ENCODE measurements around the gene RNPEPL1. TPM values are rescaled to one million over a fixed set of nuclear protein-coding genes. Genes with fewer than 3 reads are reported as not detected.
"Not testable (repeated sequence)": the region's sequence is repeated elsewhere in the genome, so short reads cannot be mapped to it uniquely, and the experiment has no call there.

Gene RNPEPL1
- total RNA-seq, 4 donors from 2014 or later: 7.2 to 38.7 (median 14.4) TPM

DNA sequence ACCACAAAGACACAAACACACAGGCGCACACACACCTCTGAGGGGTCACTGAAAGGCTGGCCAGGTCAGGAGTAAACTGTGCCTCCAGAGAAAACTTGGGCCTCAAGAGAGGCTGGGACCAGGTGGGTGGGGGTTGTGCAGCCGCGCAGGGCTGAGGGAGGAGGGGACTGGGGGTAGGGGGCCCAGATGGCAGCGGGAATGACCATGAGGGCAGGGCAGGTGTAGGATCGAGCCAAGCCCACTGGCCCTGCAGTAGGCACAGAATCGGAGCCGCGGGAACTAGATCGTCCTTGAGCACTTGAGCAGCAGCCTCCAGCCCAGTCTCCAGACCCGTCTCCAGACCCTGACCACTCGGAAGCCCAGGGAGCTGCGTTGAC, 47.3 kb upstream of the RNPEPL1 start:
- Histone ChIP-seq H3K36me3 (no peaks in the 10 kb centered on the region), H3K4me1 (peaks cover 0 to 5% of the 10 kb centered on the region in 2 donors), H3K4me3 (no peak overlapping the region), H3K27ac (no peak overlapping the region), H3K27me3 (no peaks in the 10 kb centered on the region), H3K9me3 (no peaks in the 10 kb centered on the region)
- intact Hi-C loops (cut with DNase I; ENCODE audit: low total_unique reads): no loop called here
- TF ChIP-seq, protein P1, sequence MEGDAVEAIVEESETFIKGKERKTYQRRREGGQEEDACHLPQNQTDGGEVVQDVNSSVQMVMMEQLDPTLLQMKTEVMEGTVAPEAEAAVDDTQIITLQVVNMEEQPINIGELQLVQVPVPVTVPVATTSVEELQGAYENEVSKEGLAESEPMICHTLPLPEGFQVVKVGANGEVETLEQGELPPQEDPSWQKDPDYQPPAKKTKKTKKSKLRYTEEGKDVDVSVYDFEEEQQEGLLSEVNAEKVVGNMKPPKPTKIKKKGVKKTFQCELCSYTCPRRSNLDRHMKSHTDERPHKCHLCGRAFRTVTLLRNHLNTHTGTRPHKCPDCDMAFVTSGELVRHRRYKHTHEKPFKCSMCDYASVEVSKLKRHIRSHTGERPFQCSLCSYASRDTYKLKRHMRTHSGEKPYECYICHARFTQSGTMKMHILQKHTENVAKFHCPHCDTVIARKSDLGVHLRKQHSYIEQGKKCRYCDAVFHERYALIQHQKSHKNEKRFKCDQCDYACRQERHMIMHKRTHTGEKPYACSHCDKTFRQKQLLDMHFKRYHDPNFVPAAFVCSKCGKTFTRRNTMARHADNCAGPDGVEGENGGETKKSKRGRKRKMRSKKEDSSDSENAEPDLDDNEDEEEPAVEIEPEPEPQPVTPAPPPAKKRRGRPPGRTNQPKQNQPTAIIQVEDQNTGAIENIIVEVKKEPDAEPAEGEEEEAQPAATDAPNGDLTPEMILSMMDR (IDR thresholded peaks at IDR 0.05): no peak
- TF ChIP-seq POLR2A (IDR thresholded peaks at IDR 0.05): no peak
- no peak for DNase-seq

DNA sequence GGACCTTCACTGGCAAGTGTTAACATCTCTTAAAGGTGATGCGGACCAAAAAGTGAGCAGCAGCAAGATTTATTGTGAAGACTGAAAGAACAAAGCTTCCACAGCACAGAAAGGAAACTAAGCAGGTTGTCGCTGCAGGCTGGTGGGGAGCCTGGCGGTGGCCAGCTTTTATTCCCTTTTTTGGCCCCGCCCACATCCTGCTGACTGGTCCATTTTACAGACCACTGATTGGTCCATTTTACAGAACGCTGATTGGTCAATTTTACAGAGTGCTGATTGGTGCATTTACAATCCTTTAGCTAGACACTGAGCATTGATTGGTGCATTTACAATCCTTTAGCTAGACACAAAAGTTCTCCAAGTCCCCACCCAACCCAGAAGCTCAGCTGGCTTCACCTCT, 46.4 kb upstream of the RNPEPL1 start:
- H3K9me3 ChIP-seq; DNase-seq; intact Hi-C loops (cut with DNase I; ENCODE audit: low total_unique reads); H3K4me1 ChIP-seq; H3K27ac ChIP-seq; H3K4me3 ChIP-seq; H3K36me3 ChIP-seq; H3K27me3 ChIP-seq: not testable (repeated sequence)

DNA sequence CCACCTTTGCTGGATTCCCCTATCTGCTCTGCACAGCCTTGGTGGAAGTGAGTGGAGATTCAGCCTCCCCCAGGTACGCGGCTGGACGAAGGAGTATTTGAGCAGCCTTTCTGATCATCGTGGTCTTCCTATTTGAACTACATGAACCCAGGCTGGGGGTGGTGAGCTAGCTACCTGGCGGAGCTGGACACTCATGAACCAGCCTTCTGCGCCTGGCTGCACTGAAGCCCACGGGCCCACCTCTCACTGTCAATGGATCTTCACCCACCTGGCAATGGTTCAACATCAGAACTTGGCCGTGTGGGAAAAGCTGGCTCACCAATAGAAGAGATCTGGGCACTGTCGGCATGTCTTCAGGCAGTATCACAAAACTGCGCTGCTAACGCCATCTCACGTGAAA, 45.9 kb upstream of the RNPEPL1 start:
- TF ChIP-seq, protein P1 (IDR thresholded peaks at IDR 0.05): no peak
- no peak for TF ChIP-seq POLR2A (IDR thresholded peaks at IDR 0.05)
- H3K36me3 ChIP-seq: no peaks in the 10 kb centered on the region
- intact Hi-C loops (cut with DNase I; ENCODE audit: low total_unique reads): no loop called here
- no peaks in the 10 kb centered on the region for H3K9me3 ChIP-seq
- no peak for DNase-seq
- no peaks in the 10 kb centered on the region for H3K27me3 ChIP-seq
- H3K4me1 ChIP-seq: peaks cover 0 to 5% of the 10 kb centered on the region in 2 donors
- H3K27ac ChIP-seq: no peak overlapping the region
- no peak overlapping the region for H3K4me3 ChIP-seq

DNA sequence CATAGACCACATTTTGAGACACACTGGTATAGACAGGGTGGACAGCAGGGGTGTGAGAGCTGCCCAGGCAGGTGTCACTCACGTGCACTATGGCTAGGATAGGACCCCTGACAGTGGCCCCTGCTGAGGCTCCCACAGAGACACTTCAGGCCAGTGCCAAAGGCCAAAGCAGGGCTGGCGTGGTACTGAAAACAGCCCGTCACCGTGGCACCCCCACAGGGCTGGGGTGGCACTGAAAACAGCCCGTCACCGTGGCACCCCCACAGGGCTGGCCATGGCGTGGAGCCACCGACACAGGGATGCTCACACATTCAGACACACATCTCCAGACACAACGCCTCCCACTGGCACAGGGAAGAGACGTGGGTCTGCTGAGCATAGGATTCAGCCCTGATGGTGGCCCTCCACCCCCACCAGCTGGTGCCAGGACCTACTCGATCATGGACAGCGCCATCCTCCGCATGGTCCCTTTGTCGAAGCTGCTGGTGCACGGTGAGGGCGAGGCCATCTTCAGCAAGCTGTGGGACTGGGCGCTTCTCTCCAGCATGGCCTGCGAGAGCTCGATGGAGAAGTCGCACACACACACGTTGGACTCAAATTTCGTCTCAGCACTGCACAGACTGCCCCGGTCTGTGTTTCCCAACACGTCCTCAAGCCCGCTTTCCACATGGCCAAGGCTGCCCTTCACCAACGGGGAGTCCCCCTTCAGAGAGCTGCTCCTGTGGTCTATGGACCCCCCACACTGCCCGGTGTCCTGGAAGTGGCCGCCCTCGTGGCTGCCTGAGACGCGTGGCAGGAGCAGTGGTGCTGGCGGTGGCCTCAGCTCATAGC, 44.6 kb upstream of the RNPEPL1 start:
- H3K27me3 ChIP-seq: no peaks in the 10 kb centered on the region
- TF ChIP-seq, protein P1 (IDR thresholded peaks at IDR 0.05): no peak
- TF ChIP-seq POLR2A (IDR thresholded peaks at IDR 0.05): no peak
- peaks cover 0 to 5% of the 10 kb centered on the region in 2 donors for H3K4me1 ChIP-seq
- H3K36me3 ChIP-seq: no peaks in the 10 kb centered on the region
- H3K4me3 ChIP-seq: no peak overlapping the region
- DNase-seq: no peak
- no peaks in the 10 kb centered on the region for H3K9me3 ChIP-seq
- H3K27ac ChIP-seq: no peak overlapping the region
- intact Hi-C loops (cut with DNase I; ENCODE audit: low total_unique reads): no loop called here

DNA sequence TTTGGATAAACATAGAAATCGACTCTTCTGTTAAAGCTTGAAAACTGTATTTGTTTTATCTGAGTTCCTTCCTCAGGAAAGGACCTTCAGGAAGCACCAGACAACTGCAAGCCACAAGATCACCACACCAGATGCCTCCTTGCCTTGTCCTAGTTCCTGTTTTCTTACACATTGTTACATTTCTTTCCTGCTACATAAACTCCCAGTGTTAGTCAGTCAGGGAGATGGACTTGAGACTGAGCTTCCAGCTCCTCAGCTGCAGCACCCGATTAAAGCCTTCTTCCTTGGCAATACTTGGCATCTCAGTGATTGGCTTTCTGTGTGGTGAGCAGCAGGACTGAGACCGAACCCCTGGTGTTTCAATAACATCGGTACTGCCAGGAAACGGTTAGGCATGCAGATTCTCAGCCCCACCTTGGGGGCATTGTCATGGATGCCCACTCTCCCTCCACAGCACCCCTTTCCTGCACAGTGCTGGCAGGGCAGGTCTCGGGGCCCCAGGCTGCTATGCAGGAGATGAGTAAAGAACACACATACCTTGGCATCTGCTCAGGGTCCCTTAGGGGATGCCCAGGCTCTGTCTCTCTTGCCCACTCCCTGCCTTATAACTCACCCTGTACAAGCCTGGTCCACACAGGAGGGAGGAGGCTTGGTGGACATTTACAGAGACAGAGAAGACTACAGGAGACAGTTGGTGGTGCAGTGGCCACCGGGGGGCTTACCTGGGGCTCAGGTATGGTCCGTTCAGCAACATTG, 43.1 kb upstream of the RNPEPL1 start:
- intact Hi-C loops (cut with DNase I; ENCODE audit: low total_unique reads): no loop called here
- no peaks in the 10 kb centered on the region for H3K9me3 ChIP-seq
- no peak overlapping the region for H3K4me3 ChIP-seq
- no peak overlapping the region for H3K27ac ChIP-seq
- peaks cover 0 to 4% of the 10 kb centered on the region in 2 donors for H3K4me1 ChIP-seq
- H3K27me3 ChIP-seq: no peaks in the 10 kb centered on the region
- TF ChIP-seq, protein P1 (IDR thresholded peaks at IDR 0.05): no peak
- TF ChIP-seq POLR2A (IDR thresholded peaks at IDR 0.05): no peak
- no peak for DNase-seq
- H3K36me3 ChIP-seq: no peaks in the 10 kb centered on the region

All from uterus (tissue), 4 donors.